Fibroblast of lung (primary cell): ENCODE results near the gene PRKAG2. TPM values are rescaled to one million over a fixed set of nuclear protein-coding genes. Genes with fewer than 3 reads are reported as not detected.

Experiments used
- DNase-seq, 2 donors: peaks; one replicate each; pipeline versions ENCODE4 v3.0.0 to v3.0.0-alpha.2; 2010; ENCODE audit warnings: low read depth in 2 of 2
- H2AFZ ChIP-seq: 2 replicates; pipeline ENCODE4 v1.5.1; 2012; ENCODE audit warnings: low read length, control low read depth, inconsistent platforms
- H3K27ac ChIP-seq: 2 replicates; pipeline ENCODE4 v1.5.1; 2011; ENCODE audit warnings: low read length, control low read depth; ENCODE audit not compliant: insufficient read depth
- H3K27me3 ChIP-seq: 2 replicates; pipeline ENCODE4 v1.5.1; 2011; ENCODE audit warnings: mild to moderate bottlenecking, low read length; ENCODE audit not compliant: control insufficient read depth, insufficient read depth
- H3K36me3 ChIP-seq: 2 replicates; pipeline ENCODE4 v1.5.1; 2011; ENCODE audit warnings: low read length; ENCODE audit not compliant: control insufficient read depth, insufficient read depth
- H3K4me1 ChIP-seq: 2 replicates; pipeline ENCODE4 v1.5.1; 2011; ENCODE audit warnings: low read length; ENCODE audit not compliant: control insufficient read depth, insufficient read depth; ENCODE audit errors: extremely low read depth
- H3K4me2 ChIP-seq: 2 replicates; pipeline ENCODE4 v1.5.1; 2011; ENCODE audit warnings: low read length, control low read depth; ENCODE audit not compliant: insufficient read depth; ENCODE audit errors: extremely low read depth
- H3K4me3 ChIP-seq, 4 experiments: fragments of 200-600 bp in 1 of 4; sonication (generic) in 1 of 4; replicated peaks in 1 of 4; 2 replicates each; pipeline ENCODE4 v1.5.1; 2011 to 2016; ENCODE audit warnings: low read length in 4 of 4, low read depth in 3 of 4, mild to moderate bottlenecking in 3 of 4, control low read depth in 2 of 4, inconsistent platforms in 1 of 4, mixed read lengths in 1 of 4; ENCODE audit not compliant: insufficient read depth in 1 of 4; ENCODE audit errors: control extremely low read depth in 1 of 4
- H3K79me2 ChIP-seq: 2 replicates; pipeline ENCODE4 v1.5.1; 2012; ENCODE audit warnings: mild to moderate bottlenecking, low read length, inconsistent platforms; ENCODE audit not compliant: control insufficient read depth, insufficient read depth
- H3K9ac ChIP-seq: 2 replicates; pipeline ENCODE4 v1.5.1; 2011; ENCODE audit warnings: mild to moderate bottlenecking, low read length, control low read depth; ENCODE audit not compliant: insufficient read depth
- H3K9me3 ChIP-seq: 2 replicates; pipeline ENCODE4 v1.5.1; 2012; ENCODE audit warnings: low read depth, low read length; ENCODE audit not compliant: control insufficient read depth, insufficient read depth
- H4K20me1 ChIP-seq: 2 replicates; pipeline ENCODE4 v1.5.1; 2011; ENCODE audit warnings: low read length; ENCODE audit not compliant: control insufficient read depth, insufficient read depth; ENCODE audit errors: extremely low read depth
- CTCF ChIP-seq, 2 donors: IDR thresholded peaks in 1 of 2; conservative IDR thresholded peaks in 1 of 2; 1 replicate in 1 of 2; 2 replicates in 1 of 2; pipeline ENCODE4 v1.5.1; 2011 to 2012; ENCODE audit warnings: low read length in 2 of 2, control low read depth in 1 of 2, inconsistent platforms in 1 of 2, low read depth in 1 of 2, mild to moderate bottlenecking in 1 of 2
- EZH2 ChIP-seq: IDR thresholded peaks from 2 replicates; pipeline ENCODE4 v1.5.1; 2012; ENCODE audit warnings: low read length, control low read depth, mild to moderate bottlenecking; ENCODE audit errors: missing control alignments
- polyA plus RNA-seq, 2 donors: library from polyadenylated mRNA; depleted of rRNA in 1 of 2; stranded (reverse) in 1 of 2; unstranded in 1 of 2; fragments of >200 nt; gene quantifications; 2 replicates each; pipeline ENCODE4 v1.2.1, GENCODE V29; 2011 to 2012; ENCODE audit warnings: missing spikeins in 1 of 2
- total RNA-seq: library from RNA; depleted of rRNA; stranded (reverse); fragments of >200 nt; gene quantifications from 2 replicates; pipeline ENCODE4 v1.2.1, GENCODE V29; 2014

PRKAG2 gene
- total and polyA plus RNA-seq, 2 donors (not counting 1 experiment from before 2014, with no cell fraction given): 11.9 to 56.7 TPM

- TF ChIP-seq CTCF (conservative IDR thresholded peaks at IDR 0.05 in 1 of 2, IDR thresholded peaks at IDR 0.05 in 1 of 2; ENCODE audit: low read depth in 1 of 2, low read length in 2 of 2) (no peak), EZH2 (no peak)
- Histone ChIP-seq H3K79me2 (peaks cover 14% of the 10 kb centered on the region), H3K4me3 (no peak overlapping the region), H3K27ac (no peak overlapping the region), H3K36me3 (peaks cover 1% of the 10 kb centered on the region), H3K4me2 (no peak overlapping the region), H3K9ac (no peak overlapping the region), H3K4me1 (no peaks in the 10 kb centered on the region), H2AFZ (no peak overlapping the region), H3K9me3 (no peaks in the 10 kb centered on the region), H4K20me1 (no peaks in the 10 kb centered on the region), H3K27me3 (no peaks in the 10 kb centered on the region)
- DNase-seq: no peak
Measured at GRCh38 chr7:151614019-151614418, 262.9 kb downstream of the PRKAG2 start.

- TF ChIP-seq CTCF (conservative IDR thresholded peaks at IDR 0.05 in 1 of 2, IDR thresholded peaks at IDR 0.05 in 1 of 2; ENCODE audit: low read depth in 1 of 2, low read length in 2 of 2) (no peak), EZH2 (no peak)
- Histone ChIP-seq H3K4me1 (peaks cover 3% of the 10 kb centered on the region), H3K36me3 (peaks cover 1% of the 10 kb centered on the region), H3K4me2 (no peak overlapping the region), H4K20me1 (no peaks in the 10 kb centered on the region), H3K79me2 (peaks cover 14% of the 10 kb centered on the region), H3K27me3 (no peaks in the 10 kb centered on the region), H3K4me3 (no peak overlapping the region), H3K27ac (no peak overlapping the region), H3K9me3 (no peaks in the 10 kb centered on the region), H2AFZ (no peak overlapping the region), H3K9ac (no peak overlapping the region)
- DNase-seq: no peak
Measured at GRCh38 chr7:151611878-151612277, 265.0 kb downstream of the PRKAG2 start.

GRCh38 chr7:151611041-151611440 lies 265.9 kb downstream of the PRKAG2 start:
- no peak overlapping the region for H3K4me2 ChIP-seq
- no peak overlapping the region for H3K9ac ChIP-seq
- H3K4me1 ChIP-seq: peaks cover 3% of the 10 kb centered on the region
- TF ChIP-seq CTCF (conservative IDR thresholded peaks at IDR 0.05 in 1 of 2, IDR thresholded peaks at IDR 0.05 in 1 of 2; ENCODE audit: low read depth in 1 of 2, low read length in 2 of 2) (no peak), EZH2 (no peak)
- H2AFZ ChIP-seq: no peak overlapping the region
- no peak overlapping the region for H3K4me3 ChIP-seq
- DNase-seq: no peak
- no peaks in the 10 kb centered on the region for H4K20me1 ChIP-seq
- H3K27ac ChIP-seq: no peak overlapping the region
- H3K27me3 ChIP-seq: no peaks in the 10 kb centered on the region
- no peaks in the 10 kb centered on the region for H3K9me3 ChIP-seq
- H3K36me3 ChIP-seq: peaks cover 1% of the 10 kb centered on the region
- peaks cover 9% of the 10 kb centered on the region for H3K79me2 ChIP-seq
